GM20000 (cell line): ENCODE results near the gene GAA.

ENCODE experiments used
- DNase-seq: peaks from one replicate; pipeline ENCODE4 v3.0.0; 2012; ENCODE audit warnings: low spot score
- CTCF ChIP-seq: IDR thresholded peaks from 2 replicates; pipeline ENCODE4 v1.5.1; 2012; ENCODE audit warnings: mild to moderate bottlenecking, control low read depth; ENCODE audit errors: extremely low read depth, missing control alignments

Gene GAA

DNA sequence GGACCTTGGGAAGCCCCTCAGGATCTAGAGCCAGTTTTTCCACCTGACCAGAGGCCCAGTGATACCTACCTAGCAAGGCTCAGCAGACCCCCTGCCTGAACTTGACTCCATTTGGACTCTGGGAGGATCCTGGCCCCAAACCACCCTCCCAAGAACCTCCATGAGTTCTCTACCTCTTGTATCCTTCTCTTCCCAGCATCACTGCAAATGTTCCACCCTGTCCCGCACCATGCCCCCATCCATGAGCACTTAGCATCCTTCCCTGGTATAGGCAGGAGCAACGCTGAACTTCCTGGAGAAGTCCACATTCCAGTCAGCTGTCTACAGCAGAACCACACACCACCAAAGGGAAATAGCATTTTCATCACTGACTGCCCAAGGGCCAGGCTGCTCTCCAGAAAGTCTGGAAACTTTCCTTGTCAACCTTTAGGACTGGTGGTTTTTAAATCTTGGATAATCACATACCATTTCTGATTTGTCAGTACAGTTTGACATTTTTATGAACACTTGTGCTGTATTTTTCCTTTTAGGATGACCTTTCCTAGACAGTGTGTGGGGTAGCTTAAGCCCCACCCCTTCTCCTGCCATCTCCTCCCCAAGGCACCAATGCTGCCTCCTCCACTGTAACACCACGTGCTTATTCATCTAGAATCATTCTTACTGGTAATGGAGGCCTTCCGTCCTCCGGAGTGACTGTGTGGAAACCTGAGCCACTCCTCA is 31.7 kb downstream of the GAA start:
- DNase-seq = no peak
- TF ChIP-seq CTCF = no peak

DNA sequence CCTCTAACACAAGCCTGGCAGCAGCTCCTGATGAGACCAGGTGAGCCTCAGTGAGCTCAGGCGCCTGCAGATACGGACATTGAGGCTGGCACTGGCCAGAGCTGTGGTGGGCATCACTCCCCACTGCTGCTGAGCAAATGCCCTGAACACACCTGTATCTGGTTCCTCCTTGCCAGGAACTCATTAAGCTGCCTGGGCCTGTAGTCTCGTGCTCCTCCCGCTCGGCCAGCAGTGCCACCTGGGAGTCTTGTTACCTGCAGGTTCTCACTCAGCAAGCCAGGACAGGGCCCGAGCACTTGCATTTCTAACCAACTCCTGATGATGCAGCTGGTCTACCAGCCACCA is 32.2 kb downstream of the GAA start:
- no peak for DNase-seq
- no peak for TF ChIP-seq CTCF

- TF ChIP-seq CTCF = no peak
- no peak for DNase-seq
Measured at GRCh38 chr17:80137131-80137530, 35.8 kb downstream of the GAA start.

DNA sequence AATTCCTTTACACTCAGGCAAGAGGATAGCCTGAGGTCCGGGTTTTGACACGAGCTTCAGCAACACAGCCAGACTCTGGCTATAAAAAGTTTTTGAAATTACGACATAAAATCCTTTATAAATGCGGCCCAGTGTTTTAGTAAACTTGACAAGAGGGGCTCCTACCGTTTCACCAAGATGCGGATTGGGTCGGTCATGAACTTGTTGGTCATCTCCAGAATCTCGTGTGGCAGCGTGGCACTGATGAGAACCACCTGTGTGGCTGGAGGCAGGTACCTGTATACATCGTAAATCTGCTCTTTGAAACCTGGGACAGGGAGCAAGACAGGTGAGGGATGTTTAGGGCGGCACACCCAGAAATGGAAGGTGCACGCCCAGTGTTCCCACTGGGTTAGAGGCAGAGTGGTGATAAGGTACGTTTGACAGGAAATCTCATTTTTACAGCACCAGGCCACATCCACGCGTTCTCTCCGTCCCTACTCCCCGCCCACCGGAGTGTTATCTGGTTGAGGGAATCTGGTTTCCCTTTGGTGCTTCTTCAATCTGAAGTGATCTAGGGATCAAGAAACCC is 37.6 kb downstream of the GAA start:
- DNase-seq = no peak
- no peak for TF ChIP-seq CTCF

DNA sequence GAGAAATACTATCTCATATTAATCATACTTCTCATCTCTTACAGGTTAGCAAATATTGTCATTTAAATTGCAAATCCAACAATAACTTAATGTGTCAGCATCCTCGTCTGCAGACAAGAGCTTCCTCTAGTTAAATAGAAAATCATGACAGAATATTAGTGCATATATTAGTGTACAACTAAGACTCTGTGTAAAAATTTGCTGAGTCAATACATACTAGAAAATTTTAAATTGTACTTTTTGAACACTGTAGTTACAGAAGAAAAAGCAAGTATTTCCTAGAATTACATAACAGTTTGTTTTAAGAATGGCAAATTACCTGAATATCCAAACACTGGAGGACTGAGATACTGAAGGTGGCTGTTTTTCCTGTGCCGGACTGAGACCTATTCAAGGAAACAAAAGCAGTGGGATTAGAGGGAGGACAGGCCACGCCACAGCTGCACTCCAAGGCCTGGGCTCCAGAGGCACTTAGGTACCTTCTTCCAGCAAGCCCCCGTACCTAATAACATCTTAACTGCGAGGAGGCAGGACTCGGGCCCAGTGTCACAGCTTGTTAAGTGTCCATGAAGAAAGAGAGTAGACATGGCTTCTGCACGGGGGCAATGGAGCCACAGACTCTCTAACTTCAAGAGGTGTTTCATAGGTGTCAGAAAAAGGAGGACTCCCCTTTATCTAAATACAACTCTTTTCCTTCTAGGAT is 40.2 kb downstream of the GAA start:
- no peak for TF ChIP-seq CTCF
- no peak for DNase-seq

- no peak for TF ChIP-seq CTCF
Measured at GRCh38 chr17:80142929-80143328, 41.5 kb downstream of the GAA start.

DNA sequence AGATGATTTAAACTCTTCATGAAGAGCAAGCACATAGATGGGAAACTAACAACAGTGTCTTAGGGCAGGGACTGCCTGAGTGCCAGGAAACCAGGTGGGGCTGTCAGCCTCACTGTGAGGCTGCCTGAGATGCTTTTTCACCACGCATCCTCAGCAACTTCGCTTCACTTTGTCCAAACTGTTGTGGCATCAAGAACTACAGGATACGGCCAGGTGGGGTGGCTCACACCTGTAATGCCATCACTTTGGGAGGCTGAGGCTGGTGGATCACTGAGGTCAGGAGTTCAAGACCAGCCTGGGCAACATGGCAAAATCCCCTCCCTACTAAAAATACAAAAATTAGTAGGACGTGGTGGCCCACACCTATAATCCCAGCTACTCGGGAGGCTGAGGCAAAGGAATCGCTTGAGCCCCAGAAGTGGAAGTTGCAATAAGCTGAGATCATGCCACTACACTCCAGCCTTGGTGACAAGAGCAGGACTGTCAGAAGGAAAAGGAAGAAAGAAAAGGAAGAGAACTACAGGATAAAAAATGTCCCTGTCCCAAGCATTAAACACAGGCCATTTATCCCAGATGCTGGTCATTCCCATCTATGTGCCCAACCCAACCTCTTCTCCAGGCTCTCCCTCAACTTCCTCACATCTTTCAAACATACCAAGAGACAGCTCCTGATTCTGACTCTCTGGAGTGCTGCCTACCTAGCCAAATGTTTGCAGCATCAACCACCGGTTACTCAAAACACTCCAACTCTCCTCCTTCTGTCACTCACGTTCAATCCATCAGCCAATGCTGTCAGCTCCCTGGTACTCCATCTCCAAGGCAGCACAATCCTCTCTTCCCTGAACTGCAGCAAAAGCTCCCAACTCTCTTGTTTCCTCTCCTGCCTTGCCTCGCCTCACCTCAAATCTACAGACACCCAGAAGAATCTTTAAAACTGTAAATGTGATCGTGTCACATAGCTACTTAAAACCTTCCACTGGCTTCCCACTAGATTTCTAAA is 44.0 kb downstream of the GAA start:
- TF ChIP-seq CTCF = no peak
- no peak for DNase-seq

More at GRCh38 chr17:80142929-80143328, 41.5 kb downstream of the GAA start:
- DNase-seq = no peak
